HepG2 (cell line): ENCODE measurements around the gene CEACAM5. TPM values are rescaled to one million over a fixed set of nuclear protein-coding genes. Genes with fewer than 3 reads are reported as not detected.

Experiments used
- ATAC-seq: fragments of 200-7000 bp; cut with Tn5 transposase; 3 replicates; pipeline ENCODE4 v1.9.1; 2020; ENCODE audit warnings: mild to moderate bottlenecking, moderate library complexity
- BruUV-seq: library from RNA; stranded (reverse); fragments of 400-500 nt; replicated peaks from 2 replicates; lab custom pipeline; 2021; lab: Mats Ljungman, UMichigan
- CTCF ChIA-PET: fragments of 300-600 bp; formaldehyde crosslinking; extraction: SDS; loops from one replicate; lab custom pipeline; 2021; ENCODE audit warnings: low total read pairs, inconsistent platforms, low intra/inter-chr PET ratio; lab: Yijun Ruan, JAX
- POLR2A ChIA-PET: fragments of 350-600 bp; sonication (Branson Sonifier 250); formaldehyde crosslinking; loops from one replicate; lab custom pipeline; 2020; ENCODE audit warnings: antibody characterized with exemption, inconsistent platforms; lab: Yijun Ruan, JAX
- DNase-seq: peaks from one replicate; pipeline ENCODE4 v3.0.0-alpha.2; 2015; ENCODE audit warnings: low spot score
- FAIRE-seq: peaks from 3 replicates; lab custom pipeline; 2011; peaks lifted over from hg19 to GRCh38; lab: Jason Lieb, UNC
- H2AFZ ChIP-seq: one replicate; pipeline ENCODE4 v1.6.1; 2011; ENCODE audit warnings: low read length, inconsistent platforms
- H3K27ac ChIP-seq: fragments of 300-600 bp; 3 replicates; pipeline ENCODE4 v1.8.0; 2011; ENCODE audit warnings: mixed run types, mild to moderate bottlenecking, mixed read lengths, low read length, inconsistent platforms; ENCODE audit not compliant: insufficient read depth; ENCODE audit errors: extremely low read length
- H3K27me3 ChIP-seq, 2 experiments: fragments of 200-600 bp in 1 of 2; 2 replicates in 1 of 2; 3 replicates in 1 of 2; pipeline versions ENCODE4 v1.6.0 to v1.8.0; 2011; ENCODE audit warnings: low read length in 2 of 2, mild to moderate bottlenecking in 2 of 2, moderate library complexity in 2 of 2, inconsistent platforms in 1 of 2; ENCODE audit not compliant: insufficient read depth in 2 of 2, control insufficient read depth in 1 of 2
- H3K36me3 ChIP-seq, 2 experiments: fragments of 200-600 bp in 1 of 2; replicated peaks in 1 of 2; 2 replicates in 1 of 2; 3 replicates in 1 of 2; pipeline versions ENCODE4 v1.5.1 to v1.8.0; 2011; ENCODE audit warnings: low read length in 2 of 2, inconsistent platforms in 1 of 2; ENCODE audit not compliant: insufficient read depth in 2 of 2, control insufficient read depth in 1 of 2
- H3K4me1 ChIP-seq: 2 replicates; pipeline ENCODE4 v1.5.1; 2012; ENCODE audit warnings: low read length, inconsistent platforms; ENCODE audit not compliant: insufficient read depth
- H3K4me2 ChIP-seq: 2 replicates; pipeline ENCODE4 v1.6.0; 2011; ENCODE audit warnings: low read depth, low read length, inconsistent platforms
- H3K4me3 ChIP-seq, 3 experiments: fragments of 200-600 bp in 1 of 3; sonication (generic), shearing (Covaris generic) in 1 of 3; replicated peaks in 1 of 3; 2 replicates each; pipeline ENCODE4 v1.5.1; 2011 to 2016; ENCODE audit warnings: low read length in 3 of 3, inconsistent platforms in 2 of 3, low read depth in 2 of 3, mild to moderate bottlenecking in 2 of 3, control low read depth in 1 of 3, mixed read lengths in 1 of 3; ENCODE audit not compliant: insufficient read depth in 1 of 3
- H3K79me2 ChIP-seq: one replicate; pipeline ENCODE4 v1.6.1; 2011; ENCODE audit warnings: low read length, inconsistent platforms; ENCODE audit not compliant: insufficient read depth
- H3K9ac ChIP-seq: 2 replicates; pipeline ENCODE4 v1.6.0; 2011; ENCODE audit warnings: mild to moderate bottlenecking, low read depth, low read length, inconsistent platforms; ENCODE audit not compliant: insufficient read depth
- H3K9me3 ChIP-seq: 2 replicates; pipeline ENCODE4 v1.5.1; 2012; ENCODE audit warnings: mild to moderate bottlenecking, low read length
- H4K20me1 ChIP-seq: 2 replicates; pipeline ENCODE4 v1.6.0; 2011; ENCODE audit warnings: inconsistent platforms, mild to moderate bottlenecking, low read length, moderate library complexity; ENCODE audit not compliant: insufficient read depth
- MAFG ChIP-seq: sonication (generic); formaldehyde crosslinking; IDR thresholded peaks from 2 replicates; pipeline ENCODE4 v1.5.1; 2020; ENCODE audit warnings: mild to moderate bottlenecking, missing genetic modification reagents
- NFE2 ChIP-seq: sonication (generic); formaldehyde crosslinking; IDR thresholded peaks from 2 replicates; pipeline ENCODE4 v1.4.0; 2020; ENCODE audit warnings: missing genetic modification reagents
- SMC3 ChIP-seq: IDR thresholded peaks from 2 replicates; pipeline ENCODE4 v1.6.1; 2011; ENCODE audit warnings: low read length, improper control_type of control experiment
- SOX6 ChIP-seq, 2 experiments: fragments of 450-650 bp in 1 of 2; sonication (generic) in 1 of 2; formaldehyde crosslinking in 1 of 2; IDR thresholded peaks; 2 replicates each; pipeline versions ENCODE4 v1.4.0 to v1.6.1; 2017 to 2020; ENCODE audit warnings: antibody characterized with exemption in 1 of 2, mild to moderate bottlenecking in 1 of 2, missing genetic modification reagents in 1 of 2
- ZEB1 ChIP-seq: IDR thresholded peaks from 2 replicates; pipeline ENCODE4 v1.6.1; 2012; ENCODE audit warnings: mild to moderate bottlenecking, low read depth, inconsistent platforms; ENCODE audit not compliant: insufficient replicate concordance
- ZNF484 ChIP-seq: sonication (generic); formaldehyde crosslinking; IDR thresholded peaks from 2 replicates; pipeline ENCODE4 v1.5.1; 2020; ENCODE audit warnings: mild to moderate bottlenecking, low read depth, missing genetic modification reagents, borderline replicate concordance
- WGBS: methylation state at CpG from one replicate; pipeline ENCODE4 v1.1.6; 2017; ENCODE audit warnings: low lambda C conversion rate; 5-methylcytosine and 5-hydroxymethylcytosine counted together
- in situ Hi-C: cut with HindIII; loops from 2 replicates; pipeline ENCODE4 v1.10.0; 2017; ENCODE audit warnings: low pct_unique_long_range_greater_than_20kb; ENCODE audit not compliant: extremely low pct_ligation_motif_present
- intact Hi-C: fragments of 100-400 bp; cut with micrococcal nuclease; formaldehyde crosslinking; loops from one replicate; pipeline ENCODE4 v1.10.0; 2022; ENCODE audit not compliant: unreplicated experiment
- polyA plus RNA-seq, 8 experiments: library from polyadenylated mRNA; depleted of rRNA in 3 of 8; stranded (reverse) in 7 of 8; unstranded in 1 of 8; fragments of >200 nt; fragmentation: Illumina TruSeq in 4 of 8; extraction: Trizol in 4 of 8; gene quantifications; 2 replicates each; pipeline versions ENCODE4 v1.2.1 to v1.2.3, GENCODE V29; 2011 to 2016; ENCODE audit warnings: low read depth in 4 of 8, missing spikeins in 1 of 8, mixed read lengths in 1 of 8; ENCODE audit not compliant: insufficient read depth in 1 of 8
- total RNA-seq, 5 experiments: library from RNA; depleted of rRNA; stranded (reverse); fragments of >200 nt; fragmentation: Illumina TruSeq; extraction: Trizol; gene quantifications; 2 replicates each; pipeline ENCODE4 v1.2.3, GENCODE V29; 2016; ENCODE audit warnings: low read depth in 1 of 5
- TF ChIP-seq, protein P1 (sequence below): sonication (generic); formaldehyde crosslinking; IDR thresholded peaks from 2 replicates; pipeline ENCODE4 v1.5.0; 2020; ENCODE audit warnings: mild to moderate bottlenecking, low read depth, missing genetic modification reagents, borderline replicate concordance
- TF ChIP-seq, protein P2 (sequence below): sonication (generic); formaldehyde crosslinking; IDR thresholded peaks from 2 replicates; pipeline ENCODE4 v1.5.1; 2020; ENCODE audit warnings: mild to moderate bottlenecking, missing genetic modification reagents
- TF ChIP-seq, protein P3 (sequence below): sonication (generic); formaldehyde crosslinking; IDR thresholded peaks from 2 replicates; pipeline ENCODE4 v1.4.0; 2020; ENCODE audit warnings: low read depth, mild to moderate bottlenecking, missing genetic modification reagents
- TF ChIP-seq, protein P4 (sequence below): IDR thresholded peaks from 2 replicates; pipeline ENCODE4 v1.6.1; 2012; ENCODE audit warnings: inconsistent platforms

CEACAM5 gene
- total and polyA plus RNA-seq, 2 of the 13 experiments (the other 11 are each of a cell fraction or from before 2014, with no cell fraction given): not detected

DNA sequence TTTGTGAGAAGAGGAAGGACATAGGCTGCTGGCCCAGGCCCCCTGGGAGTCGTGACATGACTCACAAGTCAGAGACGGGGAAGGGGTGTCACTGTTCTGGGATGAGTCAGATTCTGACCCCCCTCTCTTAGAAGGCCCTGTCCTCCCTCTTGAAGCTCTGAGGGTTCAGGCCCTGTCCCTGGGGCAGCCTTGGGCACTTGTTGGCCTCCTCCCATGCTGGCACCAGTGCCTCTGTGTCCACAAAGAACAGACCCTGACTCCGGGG is 17.7 kb upstream of the CEACAM5 start:
- DNase-seq (no peak), ATAC-seq (no peak), FAIRE-seq (no peak)
- Histone ChIP-seq H3K9ac (no peak overlapping the region), H3K4me1 (no peaks in the 10 kb centered on the region), H4K20me1 (no peaks in the 10 kb centered on the region), H3K4me2 (no peak overlapping the region), H2AFZ (no peak overlapping the region), H3K79me2 (no peaks in the 10 kb centered on the region), H3K36me3 (no peaks in the 10 kb centered on the region), H3K27me3 (no peaks in the 10 kb centered on the region; a peak in 1 of 5 replicates), H3K9me3 (no peaks in the 10 kb centered on the region), H3K4me3 (no peak overlapping the region), H3K27ac (no peak overlapping the region)
- TF ChIP-seq MAFG (no peak), NFE2 (no peak), SOX6 (IDR thresholded peaks at IDR 0.05) (no peak), SOX6 (CRISPR knock-in tag; IDR thresholded peaks at IDR 0.05) (no peak)
- TF ChIP-seq, protein P1, sequence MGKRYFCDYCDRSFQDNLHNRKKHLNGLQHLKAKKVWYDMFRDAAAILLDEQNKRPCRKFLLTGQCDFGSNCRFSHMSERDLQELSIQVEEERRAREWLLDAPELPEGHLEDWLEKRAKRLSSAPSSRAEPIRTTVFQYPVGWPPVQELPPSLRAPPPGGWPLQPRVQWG (CRISPR knock-in tag): no peak
- intact Hi-C loops (loop anchor here (5.0 kb wide), 1 partner anchor 48 kb away; no protein-coding TSS in a partner anchor), in situ Hi-C loops (no loop called here)
- 17% methylated on average over 1 of the region's 3 CpGs for WGBS
- ChIA-PET POLR2A (no interaction called here), CTCF (no interaction called here)
- no TSS peak for BruUV-seq

DNA sequence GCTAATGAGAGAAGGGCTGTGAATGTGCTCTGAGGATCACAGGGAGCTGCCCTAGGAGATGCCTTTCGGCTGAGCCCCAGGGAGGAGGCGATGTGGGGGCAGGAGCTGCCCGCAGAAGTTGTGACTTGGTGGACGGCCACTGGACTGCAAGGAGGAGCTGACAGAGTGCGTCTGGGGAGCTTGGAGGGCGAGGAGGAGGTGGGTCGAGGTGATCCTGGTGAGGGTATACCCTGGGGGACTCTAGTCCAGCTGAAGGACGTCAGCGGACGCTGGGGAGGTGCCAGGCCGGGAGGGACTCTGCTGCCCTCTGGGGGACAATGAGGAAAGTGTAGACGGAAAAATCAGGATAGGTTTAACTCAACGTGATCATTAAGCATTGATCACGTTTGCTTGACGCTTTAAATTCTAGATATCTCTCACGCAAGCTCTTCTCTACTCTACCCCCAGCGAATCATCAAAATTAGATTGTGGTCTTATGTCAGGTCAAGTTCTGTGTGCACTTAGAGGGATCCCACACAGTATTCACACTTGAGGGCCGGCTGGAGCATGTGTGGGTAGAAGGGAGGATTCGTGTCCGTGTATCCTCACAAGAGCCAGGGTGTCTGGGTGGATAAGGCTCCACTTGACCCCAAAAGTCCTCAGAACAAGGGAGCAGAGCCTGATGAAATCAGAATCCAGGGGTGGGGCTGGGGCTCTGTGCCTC is 17.0 kb upstream of the CEACAM5 start:
- FAIRE-seq (peak; percentile 42), DNase-seq (no peak), ATAC-seq (peak; percentile 71)
- in situ Hi-C loops: no loop called here
- Histone ChIP-seq H3K4me1 (no peaks in the 10 kb centered on the region), H3K4me3 (no peak overlapping the region), H2AFZ (no peak overlapping the region), H3K79me2 (no peaks in the 10 kb centered on the region), H3K9ac (no peak overlapping the region), H3K36me3 (no peaks in the 10 kb centered on the region), H3K27ac (no peak overlapping the region), H3K27me3 (no peaks in the 10 kb centered on the region; a peak in 1 of 5 replicates), H4K20me1 (no peaks in the 10 kb centered on the region), H3K4me2 (no peak overlapping the region), H3K9me3 (no peaks in the 10 kb centered on the region)
- BruUV-seq: no TSS peak
- intact Hi-C loops: loop anchor here (5.0 kb wide), 1 partner anchor 49 kb away; no protein-coding TSS in a partner anchor
- 19% methylated on average over 16 of the region's 20 CpGs for WGBS
- CTCF ChIA-PET: interaction anchor here (1.5 kb wide), 1 partner anchor 49 kb away, joined by 6 read pairs; no protein-coding TSS in a partner anchor
- POLR2A ChIA-PET: no interaction called here
- TF ChIP-seq SMC3 (peak; percentile 22; the same call in 1 of the 2 replicates), ZEB1 (no peak), ZNF484 (CRISPR knock-in tag) (no peak)
- TF ChIP-seq, protein P2, sequence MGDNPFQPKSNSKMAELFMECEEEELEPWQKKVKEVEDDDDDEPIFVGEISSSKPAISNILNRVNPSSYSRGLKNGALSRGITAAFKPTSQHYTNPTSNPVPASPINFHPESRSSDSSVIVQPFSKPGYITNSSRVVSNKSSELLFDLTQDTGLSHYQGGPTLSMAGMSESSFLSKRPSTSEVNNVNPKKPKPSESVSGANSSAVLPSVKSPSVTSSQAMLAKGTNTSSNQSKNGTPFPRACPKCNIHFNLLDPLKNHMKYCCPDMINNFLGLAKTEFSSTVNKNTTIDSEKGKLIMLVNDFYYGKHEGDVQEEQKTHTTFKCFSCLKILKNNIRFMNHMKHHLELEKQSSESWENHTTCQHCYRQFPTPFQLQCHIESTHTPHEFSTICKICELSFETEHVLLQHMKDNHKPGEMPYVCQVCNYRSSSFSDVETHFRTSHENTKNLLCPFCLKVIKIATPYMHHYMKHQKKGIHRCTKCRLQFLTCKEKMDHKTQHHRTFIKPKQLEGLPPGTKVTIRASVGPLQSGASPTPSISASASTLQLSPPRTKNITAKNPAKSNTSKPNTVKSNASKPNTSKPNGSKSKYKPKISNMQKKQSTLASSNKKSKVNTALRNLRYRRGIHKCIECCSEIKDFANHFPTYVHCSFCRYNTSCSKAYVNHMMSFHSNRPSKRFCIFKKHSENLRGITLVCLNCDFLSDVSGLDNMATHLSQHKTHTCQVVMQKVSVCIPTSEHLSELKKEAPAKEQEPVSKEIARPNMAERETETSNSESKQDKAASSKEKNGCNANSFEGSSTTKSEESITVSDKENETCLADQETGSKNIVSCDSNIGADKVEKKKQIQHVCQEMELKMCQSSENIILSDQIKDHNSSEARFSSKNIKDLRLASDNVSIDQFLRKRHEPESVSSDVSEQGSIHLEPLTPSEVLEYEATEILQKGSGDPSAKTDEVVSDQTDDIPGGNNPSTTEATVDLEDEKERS (CRISPR knock-in tag): no peak
- TF ChIP-seq, protein P3, sequence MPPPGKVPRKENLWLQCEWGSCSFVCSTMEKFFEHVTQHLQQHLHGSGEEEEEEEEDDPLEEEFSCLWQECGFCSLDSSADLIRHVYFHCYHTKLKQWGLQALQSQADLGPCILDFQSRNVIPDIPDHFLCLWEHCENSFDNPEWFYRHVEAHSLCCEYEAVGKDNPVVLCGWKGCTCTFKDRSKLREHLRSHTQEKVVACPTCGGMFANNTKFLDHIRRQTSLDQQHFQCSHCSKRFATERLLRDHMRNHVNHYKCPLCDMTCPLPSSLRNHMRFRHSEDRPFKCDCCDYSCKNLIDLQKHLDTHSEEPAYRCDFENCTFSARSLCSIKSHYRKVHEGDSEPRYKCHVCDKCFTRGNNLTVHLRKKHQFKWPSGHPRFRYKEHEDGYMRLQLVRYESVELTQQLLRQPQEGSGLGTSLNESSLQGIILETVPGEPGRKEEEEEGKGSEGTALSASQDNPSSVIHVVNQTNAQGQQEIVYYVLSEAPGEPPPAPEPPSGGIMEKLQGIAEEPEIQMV (CRISPR knock-in tag): peak; percentile 74; the same call in 1 of the 2 replicates
- TF ChIP-seq, protein P4, sequence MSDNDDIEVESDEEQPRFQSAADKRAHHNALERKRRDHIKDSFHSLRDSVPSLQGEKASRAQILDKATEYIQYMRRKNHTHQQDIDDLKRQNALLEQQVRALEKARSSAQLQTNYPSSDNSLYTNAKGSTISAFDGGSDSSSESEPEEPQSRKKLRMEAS: no peak
